A549 treated with Mapracorat at 1 μM for 4 hours (cell line): ENCODE results near the gene LPAR4. TPM values are rescaled to one million over a fixed set of nuclear protein-coding genes. Genes with fewer than 3 reads are reported as not detected.

Experiments
- total RNA-seq: library from RNA; stranded (reverse); fragments of 200-300 nt; extraction: Qiagen RNA extraction; gene quantifications from 5 replicates; pipeline ENCODE4 v1.2.3, GENCODE V29; 2022

LPAR4 gene, protein sequence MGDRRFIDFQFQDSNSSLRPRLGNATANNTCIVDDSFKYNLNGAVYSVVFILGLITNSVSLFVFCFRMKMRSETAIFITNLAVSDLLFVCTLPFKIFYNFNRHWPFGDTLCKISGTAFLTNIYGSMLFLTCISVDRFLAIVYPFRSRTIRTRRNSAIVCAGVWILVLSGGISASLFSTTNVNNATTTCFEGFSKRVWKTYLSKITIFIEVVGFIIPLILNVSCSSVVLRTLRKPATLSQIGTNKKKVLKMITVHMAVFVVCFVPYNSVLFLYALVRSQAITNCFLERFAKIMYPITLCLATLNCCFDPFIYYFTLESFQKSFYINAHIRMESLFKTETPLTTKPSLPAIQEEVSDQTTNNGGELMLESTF
- not detected in 5 replicates for total RNA-seq

GRCh38 chrX:78747489-78747888, at the start of gene LPAR4:
LPAR4 (plus strand) TSS chrX:78747720; CDS start chrX:78754870, 7,150 bp downstream.

Other genes starting within 250 kb of the LPAR4 start
- gene RTL3, start 88.4 kb upstream of the LPAR4 start, total RNA-seq, result 0.06 to 0.28 TPM (median 0.07 TPM) in 4 of 5 replicates, not detected in the other
- not detected in 5 replicates for gene P2RY10, start 197.7 kb downstream of the LPAR4 start, total RNA-seq